GM21723 (cell line): ENCODE results near the gene HNRNPA1L2.
"Not testable (repeated sequence)": the region's sequence is repeated elsewhere in the genome, so short reads cannot be mapped to it uniquely, and the experiment has no call there.

ENCODE experiments used
- ATAC-seq: cut with Tn5 transposase; IDR thresholded peaks from one replicate; pipeline ENCODE4 v1.9.1; 2021; ENCODE audit warnings: mild to moderate bottlenecking, moderate library complexity; ENCODE audit not compliant: unreplicated experiment

HNRNPA1L2 gene

GRCh38 chr13:52642131-52642530 is at the start of gene HNRNPA1L2:
TSS of gene HNRNPA1L2 (plus strand) at chr13:52642431. CDS start at chr13:52642493, 62 bp downstream.
- no peak for ATAC-seq

GRCh38 chr13:52593175-52593574 is 49.1 kb upstream of the HNRNPA1L2 start:
- ATAC-seq: not testable (repeated sequence)

GRCh38 chr13:52593812-52594211 is 48.4 kb upstream of the HNRNPA1L2 start:
- not testable (repeated sequence) for ATAC-seq

GRCh38 chr13:52594295-52594694 is 47.9 kb upstream of the HNRNPA1L2 start:
- ATAC-seq: not testable (repeated sequence)

- no peak for ATAC-seq
These were observed 44.6 kb upstream of the HNRNPA1L2 start for GRCh38 chr13:52597676-52598075.

- ATAC-seq: peak; percentile 7
These were observed 43.0 kb upstream of the HNRNPA1L2 start for GRCh38 chr13:52599037-52599847.

- peak; percentile 55 for ATAC-seq
These were observed 42.2 kb upstream of the HNRNPA1L2 start for GRCh38 chr13:52599848-52600603.

GRCh38 chr13:52600666-52601065 is 41.6 kb upstream of the HNRNPA1L2 start:
- no peak for ATAC-seq

- ATAC-seq: not testable (repeated sequence)
These were observed 38.9 kb upstream of the HNRNPA1L2 start for GRCh38 chr13:52603316-52603715.

- ATAC-seq: not testable (repeated sequence)
These were observed 36.1 kb upstream of the HNRNPA1L2 start for GRCh38 chr13:52606126-52606525.

GRCh38 chr13:52606795-52607194 is 35.4 kb upstream of the HNRNPA1L2 start:
- not testable (repeated sequence) for ATAC-seq

GRCh38 chr13:52608184-52608583 is 34.0 kb upstream of the HNRNPA1L2 start:
- ATAC-seq: not testable (repeated sequence)

- peak; percentile 78 for ATAC-seq
These were observed 33.1 kb upstream of the HNRNPA1L2 start for GRCh38 chr13:52609013-52609606.

- ATAC-seq: not testable (repeated sequence)
These were observed 32.1 kb upstream of the HNRNPA1L2 start for GRCh38 chr13:52610158-52610557.

GRCh38 chr13:52615134-52615801 is 27.0 kb upstream of the HNRNPA1L2 start:
- no peak for ATAC-seq

GRCh38 chr13:52615812-52616211 is 26.4 kb upstream of the HNRNPA1L2 start:
- no peak for ATAC-seq

GRCh38 chr13:52617070-52618060 is 24.9 kb upstream of the HNRNPA1L2 start:
- peak; percentile 97 for ATAC-seq

GRCh38 chr13:52631083-52631690 is 11.0 kb upstream of the HNRNPA1L2 start:
- ATAC-seq: peak; percentile 68

- ATAC-seq: no peak
These were observed 3.4 kb upstream of the HNRNPA1L2 start for GRCh38 chr13:52638666-52639328.
